Neuronal stem cell (in vitro differentiated cells): Measurements from ENCODE around the gene VWF.
"Not testable (repeated sequence)": the region's sequence is repeated elsewhere in the genome, so short reads cannot be mapped to it uniquely, and the experiment has no call there.

Source experiments
- DNase-seq: peaks from one replicate; pipeline ENCODE4 v3.0.0-alpha.2; 2013; ENCODE audit warnings: low spot score
- H2AFZ ChIP-seq: one replicate; pipeline ENCODE4 v1.6.1; 2013; ENCODE audit warnings: mild to moderate bottlenecking, low read length, inconsistent platforms
- H2AK5ac ChIP-seq: 2 replicates; pipeline ENCODE4 v1.6.1; 2013; ENCODE audit warnings: low read depth, mild to moderate bottlenecking, inconsistent platforms, low read length, moderate library complexity, mixed read lengths
- H2BK120ac ChIP-seq: 2 replicates; pipeline ENCODE4 v1.6.1; 2013; ENCODE audit warnings: low read depth, mild to moderate bottlenecking, inconsistent platforms, low read length, moderate library complexity, mixed read lengths
- H2BK12ac ChIP-seq: one replicate; pipeline ENCODE4 v1.6.1; 2013; ENCODE audit warnings: low read length, inconsistent platforms
- H2BK15ac ChIP-seq: 2 replicates; pipeline ENCODE4 v1.6.1; 2013; ENCODE audit warnings: mild to moderate bottlenecking, low read length, inconsistent platforms, mixed read lengths
- H2BK5ac ChIP-seq: one replicate; pipeline ENCODE4 v1.6.1; 2013; ENCODE audit warnings: inconsistent platforms, mild to moderate bottlenecking, low read length, moderate library complexity
- H3K14ac ChIP-seq: one replicate; pipeline ENCODE4 v1.6.1; 2013; ENCODE audit warnings: low read length, inconsistent platforms
- H3K18ac ChIP-seq: 2 replicates; pipeline ENCODE4 v1.6.1; 2013; ENCODE audit warnings: low read length, inconsistent platforms
- H3K23ac ChIP-seq: 2 replicates; pipeline ENCODE4 v1.6.1; 2013; ENCODE audit warnings: low read depth, mild to moderate bottlenecking, mixed read lengths, low read length, inconsistent platforms; ENCODE audit not compliant: poor library complexity
- H3K27ac ChIP-seq: replicated peaks from 3 replicates; pipeline ENCODE4 v1.5.1; 2013; ENCODE audit warnings: low read length, inconsistent platforms
- H3K27me3 ChIP-seq, 3 experiments: 2 replicates each; pipeline ENCODE4 v1.6.1; 2013; ENCODE audit warnings: low read length in 3 of 3, mild to moderate bottlenecking in 2 of 3, inconsistent platforms in 1 of 3, low read depth in 1 of 3, mixed read lengths in 1 of 3, moderate library complexity in 1 of 3; ENCODE audit not compliant: control insufficient read depth in 3 of 3, insufficient read depth in 3 of 3
- H3K36me3 ChIP-seq, 2 donors: replicated peaks in 1 of 2; 2 replicates each; pipeline ENCODE4 v1.6.1; 2013; ENCODE audit warnings: low read length in 2 of 2; ENCODE audit not compliant: control insufficient read depth in 2 of 2, insufficient read depth in 2 of 2
- H3K4ac ChIP-seq: 2 replicates; pipeline ENCODE4 v1.6.1; 2013; ENCODE audit warnings: inconsistent platforms, mild to moderate bottlenecking, low read length, moderate library complexity
- H3K4me1 ChIP-seq, 2 donors: 1 replicate in 1 of 2; 2 replicates in 1 of 2; pipeline ENCODE4 v1.6.1; 2013; ENCODE audit warnings: low read length in 2 of 2, low read depth in 1 of 2; ENCODE audit not compliant: control insufficient read depth in 2 of 2, insufficient read depth in 1 of 2
- H3K4me2 ChIP-seq: one replicate; pipeline ENCODE4 v1.6.1; 2013; ENCODE audit warnings: mild to moderate bottlenecking, low read length, inconsistent platforms; ENCODE audit not compliant: insufficient read depth, poor library complexity, severe bottlenecking
- H3K4me3 ChIP-seq, 2 donors: 2 replicates each; pipeline ENCODE4 v1.5.1; 2013; ENCODE audit warnings: low read length in 2 of 2, mild to moderate bottlenecking in 2 of 2, inconsistent platforms in 1 of 2, moderate library complexity in 1 of 2
- H3K79me1 ChIP-seq: one replicate; pipeline ENCODE4 v1.6.1; 2013; ENCODE audit warnings: low read depth, mild to moderate bottlenecking, inconsistent platforms, low read length, moderate library complexity
- H3K9ac ChIP-seq: one replicate; pipeline ENCODE4 v1.6.1; 2013; ENCODE audit warnings: mild to moderate bottlenecking, low read depth, low read length, inconsistent platforms; ENCODE audit not compliant: poor library complexity
- H3K9me3 ChIP-seq, 2 donors: replicated peaks in 1 of 2; 2 replicates each; pipeline versions ENCODE3 to v1.6.1; 2013; ENCODE audit warnings: low read length in 2 of 2, mild to moderate bottlenecking in 2 of 2, inconsistent platforms in 1 of 2, low read depth in 1 of 2, mixed read lengths in 1 of 2, moderate library complexity in 1 of 2; ENCODE audit not compliant: control insufficient read depth in 2 of 2, insufficient read depth in 1 of 2
- H4K8ac ChIP-seq: one replicate; pipeline ENCODE4 v1.6.1; 2013; ENCODE audit warnings: low read depth, mild to moderate bottlenecking, inconsistent platforms, low read length, moderate library complexity
- H4K91ac ChIP-seq: one replicate; pipeline ENCODE4 v1.6.1; 2013; ENCODE audit warnings: low read length, low read depth, mild to moderate bottlenecking, inconsistent platforms; ENCODE audit not compliant: poor library complexity
- WGBS, 2 donors: extraction: QIAGEN DNeasy Blood & Tissue Kit; methylation state at CpG; one replicate each; pipeline ENCODE4 v1.1.7; 2013; ENCODE audit warnings: missing lambda C conversion rate in 2 of 2, mixed read lengths in 1 of 2; ENCODE audit not compliant: insufficient read length in 2 of 2, insufficient replicate concordance in 1 of 2; ENCODE audit errors: extremely low coverage in 2 of 2; 5-methylcytosine and 5-hydroxymethylcytosine counted together

The VWF gene

GRCh38 chr12:6024066-6024465 lies 100.4 kb downstream of the VWF start:
- not testable (repeated sequence) for H3K23ac ChIP-seq, H3K4me1 ChIP-seq, H2BK5ac ChIP-seq, H2AK5ac ChIP-seq, H3K9ac ChIP-seq, H3K27ac ChIP-seq, H3K36me3 ChIP-seq, H2AFZ ChIP-seq, H3K27me3 ChIP-seq, H3K18ac ChIP-seq, H3K79me1 ChIP-seq, H2BK12ac ChIP-seq, H3K9me3 ChIP-seq, DNase-seq, H3K4me3 ChIP-seq, H3K4ac ChIP-seq, H2BK120ac ChIP-seq, H3K14ac ChIP-seq, H4K8ac ChIP-seq, H4K91ac ChIP-seq, H3K4me2 ChIP-seq, H2BK15ac ChIP-seq
- no CpG with 5 or more reads among the region's 2 CpGs for WGBS, 2 donors

- no peaks in the 10 kb centered on the region for H3K79me1 ChIP-seq
- WGBS, 2 donors: no CpG with 5 or more reads among the region's 5 CpGs
- H3K27me3 ChIP-seq: no peaks in the 10 kb centered on the region
- H2BK15ac ChIP-seq: no peak overlapping the region
- no peak overlapping the region for H3K4me2 ChIP-seq
- no peak overlapping the region for H3K4me3 ChIP-seq
- H3K9me3 ChIP-seq: no peaks in the 10 kb centered on the region
- H2AFZ ChIP-seq: no peak overlapping the region
- H2BK5ac ChIP-seq: no peak overlapping the region
- H2BK120ac ChIP-seq: no peak overlapping the region
- no peak overlapping the region for H3K23ac ChIP-seq
- no peak for DNase-seq
- H3K36me3 ChIP-seq: no peaks in the 10 kb centered on the region
- H2AK5ac ChIP-seq: no peak overlapping the region
- no peak overlapping the region for H4K8ac ChIP-seq
- H4K91ac ChIP-seq: no peak overlapping the region
- H3K18ac ChIP-seq: no peak overlapping the region
- H3K9ac ChIP-seq: no peak overlapping the region
- H3K27ac ChIP-seq: no peak overlapping the region
- H2BK12ac ChIP-seq: no peak overlapping the region
- H3K4ac ChIP-seq: no peak overlapping the region
- H3K4me1 ChIP-seq: peaks cover 0 to 2% of the 10 kb centered on the region in 2 donors
- no peak overlapping the region for H3K14ac ChIP-seq
Observed at GRCh38 chr12:6020930-6021329, 103.5 kb downstream of the VWF start.

GRCh38 chr12:6020511-6020910 lies 104.0 kb downstream of the VWF start:
- H4K8ac ChIP-seq, H2BK120ac ChIP-seq, H3K36me3 ChIP-seq, H2BK12ac ChIP-seq, H3K9ac ChIP-seq, H3K4me2 ChIP-seq, H3K9me3 ChIP-seq, H3K79me1 ChIP-seq, H3K4me1 ChIP-seq, H3K27me3 ChIP-seq, H3K18ac ChIP-seq, H2BK15ac ChIP-seq, H3K4ac ChIP-seq, H3K4me3 ChIP-seq, DNase-seq, H2AFZ ChIP-seq, H3K27ac ChIP-seq, H2BK5ac ChIP-seq, H2AK5ac ChIP-seq, H3K23ac ChIP-seq, H4K91ac ChIP-seq, H3K14ac ChIP-seq: not testable (repeated sequence)
- WGBS, 2 donors: no CpG with 5 or more reads among the region's 10 CpGs

GRCh38 chr12:6019256-6019655 lies 105.2 kb downstream of the VWF start:
- not testable (repeated sequence) for H3K4me3 ChIP-seq, H2BK120ac ChIP-seq, H3K9ac ChIP-seq, H3K14ac ChIP-seq, H3K4me1 ChIP-seq, H3K23ac ChIP-seq, H2AFZ ChIP-seq, H2BK5ac ChIP-seq, H3K4me2 ChIP-seq, H2AK5ac ChIP-seq, H3K9me3 ChIP-seq, H3K4ac ChIP-seq, H3K27ac ChIP-seq, H4K8ac ChIP-seq, H3K27me3 ChIP-seq, H4K91ac ChIP-seq, H3K79me1 ChIP-seq, H2BK15ac ChIP-seq, DNase-seq, H3K36me3 ChIP-seq, H2BK12ac ChIP-seq, H3K18ac ChIP-seq
- WGBS, 2 donors: no CpG with 5 or more reads among the region's 24 CpGs
